Calu3 (cell line): ENCODE measurements around the gene MELK. TPM values are rescaled to one million over a fixed set of nuclear protein-coding genes. Genes with fewer than 3 reads are reported as not detected.

Source experiments
- BruUV-seq: library from RNA; stranded (reverse); fragments of 400-500 nt; replicated peaks from 2 replicates; lab custom pipeline; 2021; lab: Mats Ljungman, UMichigan
- CTCF ChIA-PET: fragments of 300-600 bp; sonication (Branson Sonifier 250); formaldehyde crosslinking; loops from one replicate; lab custom pipeline; 2022; ENCODE audit warnings: antibody characterized with exemption; lab: Charles Lee
- DNase-seq: peaks from one replicate; pipeline ENCODE4 v3.0.0; 2022
- H3K27ac Mint-ChIP-seq: one replicate; pipeline ENCODE4 v1.8.0; 2022; ENCODE audit warnings: mixed read lengths; ENCODE audit not compliant: unreplicated experiment
- H3K27me3 Mint-ChIP-seq: one replicate; pipeline ENCODE4 v1.8.0; 2022; ENCODE audit warnings: mixed read lengths; ENCODE audit not compliant: unreplicated experiment
- H3K36me3 Mint-ChIP-seq: one replicate; pipeline ENCODE4 v1.8.0; 2022; ENCODE audit warnings: mild to moderate bottlenecking, moderate library complexity, mixed read lengths; ENCODE audit not compliant: insufficient read depth, unreplicated experiment
- H3K4me1 Mint-ChIP-seq: one replicate; pipeline ENCODE4 v1.8.0; 2022; ENCODE audit warnings: mild to moderate bottlenecking, low read depth, mixed read lengths; ENCODE audit not compliant: unreplicated experiment
- H3K4me3 Mint-ChIP-seq: one replicate; pipeline ENCODE4 v1.8.0; 2022; ENCODE audit warnings: mild to moderate bottlenecking, low read depth, moderate library complexity, mixed read lengths; ENCODE audit not compliant: unreplicated experiment
- H3K9me3 Mint-ChIP-seq: one replicate; pipeline ENCODE4 v1.8.0; 2022; ENCODE audit warnings: low read depth, mixed read lengths; ENCODE audit not compliant: unreplicated experiment
- intact Hi-C: fragments of 100-400 bp; cut with micrococcal nuclease; formaldehyde crosslinking; loops from one replicate; pipeline ENCODE4 v1.10.0; 2022; ENCODE audit not compliant: unreplicated experiment
- total RNA-seq: library from RNA; stranded (reverse); gene quantifications from 2 replicates; pipeline ENCODE4 v1.2.3, GENCODE V29; 2022
- TF ChIP-seq, protein P1 (sequence below): fragments of 200-600 bp; IDR thresholded peaks from one replicate; pipeline ENCODE4 v1.8.0; 2022; ENCODE audit warnings: antibody characterized with exemption; ENCODE audit not compliant: unreplicated experiment

MELK gene
- total RNA-seq, 1 experiment from 2014 or later = 20.8 TPM

DNA sequence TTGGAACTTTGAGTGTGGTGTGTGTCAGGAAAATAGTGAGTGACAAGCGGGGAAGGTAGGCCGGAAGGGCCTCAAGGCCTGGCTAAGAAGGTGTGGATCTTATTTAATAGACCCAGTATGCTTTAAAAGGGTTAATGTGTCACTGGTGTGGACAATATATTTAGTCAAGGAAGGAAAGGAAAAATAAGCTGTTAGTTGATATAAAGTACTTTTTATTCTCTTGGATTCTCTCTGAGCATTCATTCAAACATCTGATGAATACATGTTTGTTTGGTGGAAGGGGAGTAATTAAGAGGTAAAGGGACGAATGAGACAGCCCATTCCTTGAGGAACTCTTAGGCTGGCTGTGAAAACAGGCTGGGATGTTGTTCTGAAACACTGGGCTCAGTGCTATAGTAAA lies 98.9 kb downstream of the MELK start:
- H3K4me3 Mint-ChIP-seq = no peak overlapping the region
- TF ChIP-seq, protein P1, sequence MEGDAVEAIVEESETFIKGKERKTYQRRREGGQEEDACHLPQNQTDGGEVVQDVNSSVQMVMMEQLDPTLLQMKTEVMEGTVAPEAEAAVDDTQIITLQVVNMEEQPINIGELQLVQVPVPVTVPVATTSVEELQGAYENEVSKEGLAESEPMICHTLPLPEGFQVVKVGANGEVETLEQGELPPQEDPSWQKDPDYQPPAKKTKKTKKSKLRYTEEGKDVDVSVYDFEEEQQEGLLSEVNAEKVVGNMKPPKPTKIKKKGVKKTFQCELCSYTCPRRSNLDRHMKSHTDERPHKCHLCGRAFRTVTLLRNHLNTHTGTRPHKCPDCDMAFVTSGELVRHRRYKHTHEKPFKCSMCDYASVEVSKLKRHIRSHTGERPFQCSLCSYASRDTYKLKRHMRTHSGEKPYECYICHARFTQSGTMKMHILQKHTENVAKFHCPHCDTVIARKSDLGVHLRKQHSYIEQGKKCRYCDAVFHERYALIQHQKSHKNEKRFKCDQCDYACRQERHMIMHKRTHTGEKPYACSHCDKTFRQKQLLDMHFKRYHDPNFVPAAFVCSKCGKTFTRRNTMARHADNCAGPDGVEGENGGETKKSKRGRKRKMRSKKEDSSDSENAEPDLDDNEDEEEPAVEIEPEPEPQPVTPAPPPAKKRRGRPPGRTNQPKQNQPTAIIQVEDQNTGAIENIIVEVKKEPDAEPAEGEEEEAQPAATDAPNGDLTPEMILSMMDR = no peak
- CTCF ChIA-PET = no interaction called here
- no peaks in the 10 kb centered on the region for H3K36me3 Mint-ChIP-seq
- no peaks in the 10 kb centered on the region for H3K9me3 Mint-ChIP-seq
- H3K27me3 Mint-ChIP-seq = no peaks in the 10 kb centered on the region
- H3K27ac Mint-ChIP-seq = no peak overlapping the region
- no peaks in the 10 kb centered on the region for H3K4me1 Mint-ChIP-seq
- intact Hi-C loops = no loop called here
- DNase-seq = no peak
- no TSS peak for BruUV-seq

DNA sequence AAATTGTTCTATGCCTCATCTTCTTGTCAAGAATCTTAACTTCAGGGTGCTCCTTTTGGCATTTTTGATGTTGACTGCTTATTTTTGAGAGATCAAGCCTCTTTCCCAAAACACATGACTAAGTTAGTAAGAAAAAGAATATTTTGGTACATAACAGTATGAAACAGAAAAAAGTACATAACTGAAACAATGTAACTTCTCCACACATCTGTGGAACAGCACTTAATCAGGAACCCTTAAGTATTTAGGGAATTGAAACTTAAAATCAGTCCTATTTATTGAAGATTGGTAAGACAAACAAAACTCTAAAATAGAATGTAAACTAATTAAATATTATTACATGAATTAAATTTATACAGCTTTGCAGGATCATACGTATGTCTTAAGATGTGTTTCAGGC lies 103.4 kb downstream of the MELK start:
- CTCF ChIA-PET = no interaction called here
- Mint-ChIP-seq H3K9me3 (no peaks in the 10 kb centered on the region), H3K4me1 (no peaks in the 10 kb centered on the region), H3K36me3 (no peaks in the 10 kb centered on the region), H3K27ac (no peak overlapping the region), H3K27me3 (no peaks in the 10 kb centered on the region), H3K4me3 (no peak overlapping the region)
- BruUV-seq = no TSS peak
- no peak for DNase-seq
- TF ChIP-seq, protein P1 = no peak
- intact Hi-C loops = no loop called here

GRCh38 chr9:36676778-36677485 lies 104.2 kb downstream of the MELK start:
- Mint-ChIP-seq H3K27ac (no peak overlapping the region), H3K4me3 (no peak overlapping the region), H3K9me3 (no peaks in the 10 kb centered on the region), H3K27me3 (no peaks in the 10 kb centered on the region), H3K4me1 (no peaks in the 10 kb centered on the region), H3K36me3 (no peaks in the 10 kb centered on the region)
- TF ChIP-seq, protein P1 = no peak
- no peak for DNase-seq
- BruUV-seq = no TSS peak
- CTCF ChIA-PET = no interaction called here
- intact Hi-C loops = no loop called here

- no TSS peak for BruUV-seq
- Mint-ChIP-seq H3K27me3 (no peaks in the 10 kb centered on the region), H3K4me1 (no peaks in the 10 kb centered on the region), H3K27ac (no peak overlapping the region), H3K36me3 (no peaks in the 10 kb centered on the region), H3K4me3 (no peak overlapping the region), H3K9me3 (no peaks in the 10 kb centered on the region)
- DNase-seq = no peak
- intact Hi-C loops = no loop called here
- CTCF ChIA-PET = no interaction called here
- TF ChIP-seq, protein P1 = no peak
Measured at GRCh38 chr9:36677611-36678010, 104.9 kb downstream of the MELK start.
